Activated naive CD8-positive, alpha-beta T cell (primary cell): ENCODE measurements around the gene MAK.
"Not testable (repeated sequence)": the region's sequence is repeated elsewhere in the genome, so short reads cannot be mapped to it uniquely, and the experiment has no call there.

Experiments
- H3K27ac Mint-ChIP-seq: one replicate; pipeline ENCODE4 v1.8.0; 2021; ENCODE audit warnings: mixed read lengths
- H3K27me3 Mint-ChIP-seq: one replicate; pipeline ENCODE4 v1.8.0; 2021; ENCODE audit warnings: mixed read lengths
- H3K36me3 Mint-ChIP-seq: one replicate; pipeline ENCODE4 v1.8.0; 2021; ENCODE audit warnings: mixed read lengths
- H3K4me1 Mint-ChIP-seq: one replicate; pipeline ENCODE4 v1.8.0; 2021; ENCODE audit warnings: low read depth, mixed read lengths
- H3K4me3 Mint-ChIP-seq: one replicate; pipeline ENCODE4 v1.8.0; 2021; ENCODE audit warnings: mild to moderate bottlenecking, mixed read lengths
- H3K9me3 Mint-ChIP-seq: one replicate; pipeline ENCODE4 v1.8.0; 2021; ENCODE audit warnings: low read depth, mixed read lengths

The MAK gene

GRCh38 chr6:10771371-10771894 is 66.9 kb downstream of the MAK start:
- Mint-ChIP-seq H3K4me3 (no peak overlapping the region), H3K27ac (no peak overlapping the region), H3K9me3 (no peaks in the 10 kb centered on the region), H3K4me1 (peaks cover 5% of the 10 kb centered on the region), H3K27me3 (no peaks in the 10 kb centered on the region), H3K36me3 (peaks cover 15% of the 10 kb centered on the region)

DNA sequence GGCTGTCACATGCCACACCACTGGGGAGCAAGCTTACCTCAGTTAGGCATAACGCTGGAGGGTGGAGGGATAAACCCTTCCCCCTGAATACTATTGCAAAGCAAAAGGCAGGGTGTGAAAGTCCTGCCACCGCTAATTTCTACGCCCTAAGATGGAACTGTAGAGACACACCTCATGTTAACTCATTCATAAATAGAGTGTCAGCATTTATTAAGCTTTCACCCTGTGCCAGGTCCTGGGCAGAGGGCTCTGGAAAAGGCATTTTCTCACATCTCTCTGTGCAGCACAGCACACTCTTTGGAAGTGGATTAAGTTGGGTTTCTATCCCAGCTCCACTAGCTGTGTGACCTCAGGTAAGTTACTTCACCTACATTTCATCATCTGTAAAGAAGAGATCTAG is 68.9 kb downstream of the MAK start:
- H3K36me3 Mint-ChIP-seq, result peaks cover 6% of the 10 kb centered on the region
- no peaks in the 10 kb centered on the region for H3K4me1 Mint-ChIP-seq
- H3K4me3 Mint-ChIP-seq, result no peak overlapping the region
- H3K27ac Mint-ChIP-seq, result no peak overlapping the region
- H3K27me3 Mint-ChIP-seq, result no peaks in the 10 kb centered on the region
- no peaks in the 10 kb centered on the region for H3K9me3 Mint-ChIP-seq

GRCh38 chr6:10763006-10763405 is 75.3 kb downstream of the MAK start:
- no peaks in the 10 kb centered on the region for H3K9me3 Mint-ChIP-seq
- H3K4me3 Mint-ChIP-seq, result no peak overlapping the region
- H3K36me3 Mint-ChIP-seq, result peaks cover 7% of the 10 kb centered on the region
- no peak overlapping the region for H3K27ac Mint-ChIP-seq
- H3K4me1 Mint-ChIP-seq, result peaks cover 10% of the 10 kb centered on the region
- no peaks in the 10 kb centered on the region for H3K27me3 Mint-ChIP-seq

GRCh38 chr6:10759884-10760329 is 78.4 kb downstream of the MAK start:
- Mint-ChIP-seq H3K27ac (no peak overlapping the region), H3K4me1 (peaks cover 15% of the 10 kb centered on the region), H3K36me3 (peaks cover 6% of the 10 kb centered on the region), H3K27me3 (no peaks in the 10 kb centered on the region), H3K9me3 (no peaks in the 10 kb centered on the region), H3K4me3 (no peak overlapping the region)

DNA sequence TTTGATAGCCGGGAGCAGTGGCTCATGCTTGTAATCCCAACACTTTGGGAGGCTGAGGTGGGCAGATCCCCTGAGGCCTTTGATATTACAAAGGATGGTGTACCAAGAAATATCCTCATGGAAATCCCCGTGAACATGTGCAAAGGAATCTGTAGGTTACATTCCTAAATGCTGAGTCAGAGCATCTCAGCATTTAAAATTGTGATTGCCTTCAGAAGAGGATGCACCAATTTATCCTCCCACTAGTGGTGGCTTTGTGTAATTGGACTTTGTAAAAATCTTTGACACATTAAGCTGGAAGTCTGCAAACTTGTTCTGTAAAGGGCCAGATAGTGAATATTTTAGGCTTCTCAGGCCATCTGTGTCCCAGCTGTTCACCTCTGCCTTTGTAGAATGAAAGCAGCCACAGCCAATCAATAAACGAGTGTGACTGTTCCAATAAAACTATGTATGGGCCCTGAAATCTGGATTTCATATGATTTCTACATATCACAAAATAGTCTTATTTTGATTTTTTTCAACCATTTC is 79.0 kb downstream of the MAK start:
- no peaks in the 10 kb centered on the region for H3K27me3 Mint-ChIP-seq
- no peak overlapping the region for H3K4me3 Mint-ChIP-seq
- peaks cover 20% of the 10 kb centered on the region for H3K4me1 Mint-ChIP-seq
- peak overlapping the region; percentile 77 for H3K27ac Mint-ChIP-seq
- H3K36me3 Mint-ChIP-seq, result peaks cover 9% of the 10 kb centered on the region
- H3K9me3 Mint-ChIP-seq, result no peaks in the 10 kb centered on the region

- peaks cover 38% of the 10 kb centered on the region for H3K4me1 Mint-ChIP-seq
- peaks cover 15% of the 10 kb centered on the region for H3K36me3 Mint-ChIP-seq
- no peaks in the 10 kb centered on the region for H3K9me3 Mint-ChIP-seq
- H3K4me3 Mint-ChIP-seq, result no peak overlapping the region
- H3K27me3 Mint-ChIP-seq, result no peaks in the 10 kb centered on the region
- peak overlapping the region; percentile 17 for H3K27ac Mint-ChIP-seq
These were observed 82.3 kb downstream of the MAK start for GRCh38 chr6:10756085-10756484.

DNA sequence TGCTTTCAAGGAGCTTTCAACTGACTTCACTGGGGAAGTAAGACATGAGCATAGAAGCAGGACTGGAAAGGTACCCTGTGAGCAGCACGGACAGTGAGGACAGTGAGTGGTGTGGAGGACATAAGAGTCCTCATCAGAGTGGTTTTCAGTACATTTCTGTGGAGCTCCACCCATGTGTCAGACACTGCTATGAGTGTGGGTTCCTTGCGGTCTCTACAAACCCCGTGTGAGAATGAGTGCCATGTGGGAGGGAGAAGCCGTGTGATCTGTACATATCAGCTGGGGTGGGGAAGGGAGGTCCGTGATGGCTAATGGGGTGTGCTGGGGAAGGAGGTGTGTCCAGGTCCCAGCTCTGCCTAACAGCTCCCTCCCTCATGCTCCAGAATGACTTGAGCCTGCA is 86.6 kb downstream of the MAK start:
- H3K4me3 Mint-ChIP-seq, H3K9me3 Mint-ChIP-seq, H3K27me3 Mint-ChIP-seq: not testable (repeated sequence)
- peak overlapping the region; percentile 16 for H3K27ac Mint-ChIP-seq
- H3K4me1 Mint-ChIP-seq, result peaks cover 59% of the 10 kb centered on the region
- peaks cover 13% of the 10 kb centered on the region for H3K36me3 Mint-ChIP-seq

- Mint-ChIP-seq H3K4me1 (peaks cover 63% of the 10 kb centered on the region), H3K4me3 (peak overlapping the region; percentile 32), H3K36me3 (peaks cover 13% of the 10 kb centered on the region)
- H3K9me3 Mint-ChIP-seq, H3K27ac Mint-ChIP-seq, H3K27me3 Mint-ChIP-seq: not testable (repeated sequence)
These were observed 87.8 kb downstream of the MAK start for GRCh38 chr6:10750568-10750967.

DNA sequence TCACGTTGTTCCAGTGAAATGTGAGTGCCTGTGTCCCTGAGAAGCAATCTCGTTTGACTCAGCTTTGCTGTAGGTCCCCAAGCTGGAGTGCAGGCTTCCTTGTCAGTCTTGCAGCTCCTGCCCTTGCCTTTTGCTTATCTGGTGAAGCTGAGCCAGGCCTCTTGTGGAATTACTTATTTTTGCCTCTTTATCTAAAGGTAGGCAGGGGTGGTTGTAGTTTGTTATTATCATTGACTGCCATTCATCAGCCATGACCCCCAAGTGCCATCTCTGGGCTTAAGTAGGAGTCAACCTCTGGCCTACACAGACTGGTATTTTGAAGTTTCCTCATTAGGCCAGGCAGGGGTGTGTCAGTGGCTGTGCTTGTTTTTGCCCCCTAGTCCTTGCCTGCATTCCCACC is 88.6 kb downstream of the MAK start:
- peaks cover 59% of the 10 kb centered on the region for H3K4me1 Mint-ChIP-seq
- H3K27me3 Mint-ChIP-seq, result no peaks in the 10 kb centered on the region
- H3K27ac Mint-ChIP-seq, result peak overlapping the region; percentile 41

GRCh38 chr6:10747251-10747972 is 90.9 kb downstream of the MAK start, which contains the start of gene TMEM14B:
Gene TMEM14B (plus strand): TSS chr6:10747805. CDS start chr6:10749246, 1,441 bp downstream.
- H3K27me3 Mint-ChIP-seq, result no peaks in the 10 kb centered on the region
- H3K27ac Mint-ChIP-seq, result peak within 1 kb of the TSS; percentile 91
- peaks cover 45% of the 10 kb centered on the region for H3K4me1 Mint-ChIP-seq
- no peaks in the 10 kb centered on the region for H3K9me3 Mint-ChIP-seq
- H3K36me3 Mint-ChIP-seq, result peaks cover 2% of the 10 kb centered on the region
- H3K4me3 Mint-ChIP-seq, result peak within 1 kb of the TSS; percentile 93

More for the DNA sequence above, 88.6 kb downstream of the MAK start:
- peaks cover 13% of the 10 kb centered on the region for H3K36me3 Mint-ChIP-seq
- H3K4me3 Mint-ChIP-seq, result peak overlapping the region; percentile 93
- no peaks in the 10 kb centered on the region for H3K9me3 Mint-ChIP-seq

DNA sequence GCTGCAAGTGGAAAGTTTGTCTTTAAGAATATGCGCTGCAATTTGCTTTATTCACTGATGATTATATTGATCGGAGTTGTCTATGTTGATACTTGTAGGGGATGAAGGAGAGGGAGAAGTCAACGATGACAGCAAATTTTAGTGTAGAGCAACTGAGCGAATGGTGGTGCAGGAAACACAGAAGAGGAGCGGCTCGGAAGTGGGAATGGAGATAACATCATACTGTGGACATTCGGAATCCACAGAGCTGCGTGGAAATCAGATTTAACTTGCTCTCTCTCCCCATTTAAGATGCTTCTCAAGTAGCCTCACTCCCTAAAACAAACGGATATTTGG is 91.5 kb downstream of the MAK start:
- Mint-ChIP-seq H3K4me3 (peak overlapping the region; percentile 93), H3K4me1 (peaks cover 45% of the 10 kb centered on the region), H3K36me3 (peaks cover 2% of the 10 kb centered on the region), H3K9me3 (no peaks in the 10 kb centered on the region), H3K27me3 (no peaks in the 10 kb centered on the region), H3K27ac (peak overlapping the region; percentile 91)

DNA sequence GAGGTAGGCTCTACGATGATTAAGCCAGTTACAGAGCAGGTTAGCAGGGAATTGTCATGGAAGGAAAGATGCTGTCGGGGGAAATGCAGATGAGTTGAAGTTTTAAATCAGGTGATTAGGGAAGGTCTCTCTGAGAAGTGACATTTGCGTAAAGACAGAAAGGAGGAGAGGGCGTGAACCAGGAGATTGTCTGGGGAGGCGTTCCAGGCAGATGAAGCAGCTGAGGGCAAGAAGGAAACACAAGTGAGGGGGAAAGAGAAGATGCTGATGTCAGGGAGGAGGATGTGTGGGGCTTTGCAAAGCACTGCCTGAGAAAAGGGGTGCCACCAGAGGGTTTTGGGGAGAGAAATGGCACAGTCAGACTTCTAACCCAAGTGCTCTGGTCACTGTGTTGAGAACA is 93.2 kb downstream of the MAK start:
- no peaks in the 10 kb centered on the region for H3K27me3 Mint-ChIP-seq
- H3K9me3 Mint-ChIP-seq, result no peaks in the 10 kb centered on the region
- H3K27ac Mint-ChIP-seq, result no peak overlapping the region
- H3K36me3 Mint-ChIP-seq, result peaks cover 2% of the 10 kb centered on the region
- H3K4me1 Mint-ChIP-seq, result peaks cover 31% of the 10 kb centered on the region
- H3K4me3 Mint-ChIP-seq, result no peak overlapping the region

DNA sequence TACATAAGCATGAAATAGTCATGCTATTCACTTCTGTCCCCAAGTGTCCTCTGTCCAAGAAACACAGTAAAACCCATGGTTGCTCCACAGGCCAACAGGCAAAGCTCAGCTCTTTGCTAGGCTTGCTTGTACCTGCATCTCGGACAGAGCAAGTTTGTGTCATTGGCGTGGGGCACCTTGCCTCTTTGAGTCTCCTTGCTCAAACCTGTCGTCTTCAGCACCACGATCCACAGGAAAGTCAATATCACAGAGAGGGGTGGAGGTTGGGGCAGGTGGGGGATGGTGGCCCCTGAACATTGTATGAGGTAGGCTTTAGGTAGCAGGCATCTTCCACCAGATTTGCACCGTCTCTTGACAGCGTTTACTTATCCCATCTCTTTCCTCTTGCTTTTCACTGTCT is 94.8 kb downstream of the MAK start:
- Mint-ChIP-seq H3K36me3 (no peaks in the 10 kb centered on the region), H3K27me3 (no peaks in the 10 kb centered on the region), H3K27ac (no peak overlapping the region), H3K4me1 (peaks cover 15% of the 10 kb centered on the region), H3K4me3 (no peak overlapping the region), H3K9me3 (no peaks in the 10 kb centered on the region)

- Mint-ChIP-seq H3K4me1 (peaks cover 13% of the 10 kb centered on the region), H3K4me3 (no peak overlapping the region), H3K9me3 (no peaks in the 10 kb centered on the region), H3K36me3 (no peaks in the 10 kb centered on the region), H3K27ac (no peak overlapping the region), H3K27me3 (no peaks in the 10 kb centered on the region)
These were observed 96.1 kb downstream of the MAK start for GRCh38 chr6:10742251-10742650.

DNA sequence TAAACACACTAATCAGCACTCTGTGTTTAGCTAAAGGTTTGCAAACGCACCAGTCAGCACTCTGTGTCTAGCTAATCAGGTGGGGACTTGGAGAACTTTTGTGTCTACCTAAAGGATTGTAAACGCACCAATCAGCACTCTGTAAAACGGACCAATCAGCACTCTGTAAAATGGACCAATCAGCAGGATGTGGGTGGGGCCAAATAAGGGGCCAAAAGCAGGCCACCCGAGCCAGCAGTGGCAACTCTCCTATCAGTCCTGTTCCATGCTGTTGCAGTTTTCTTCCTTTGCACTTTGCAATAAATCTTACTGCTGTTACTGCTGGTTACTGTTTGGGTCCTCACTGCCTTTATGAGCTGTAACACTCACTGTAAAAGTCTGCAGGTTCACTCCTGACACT is 96.7 kb downstream of the MAK start:
- not testable (repeated sequence) for H3K4me3 Mint-ChIP-seq, H3K27ac Mint-ChIP-seq, H3K27me3 Mint-ChIP-seq, H3K9me3 Mint-ChIP-seq, H3K36me3 Mint-ChIP-seq, H3K4me1 Mint-ChIP-seq

GRCh38 chr6:10740061-10740460 is 98.3 kb downstream of the MAK start:
- Mint-ChIP-seq H3K27me3 (no peaks in the 10 kb centered on the region), H3K4me3 (no peak overlapping the region), H3K36me3 (no peaks in the 10 kb centered on the region), H3K9me3 (no peaks in the 10 kb centered on the region), H3K27ac (no peak overlapping the region), H3K4me1 (no peaks in the 10 kb centered on the region)
